ENCODE measurements around the gene TNS1. TPM values are rescaled to one million over a fixed set of nuclear protein-coding genes. Genes with fewer than 3 reads are reported as not detected.

TNS1 gene
- total and polyA plus RNA-seq, 2 experiments from 2014 or later = 16.2 to 27.6 TPM

- Histone ChIP-seq H3K36me3 (replicated peaks; ENCODE audit: insufficient read depth, low read depth) (no peaks in the 10 kb centered on the region), H3K4me1 (ENCODE audit: insufficient read depth) (no peaks in the 10 kb centered on the region), H3K9me3 (ENCODE audit: low read depth) (no peaks in the 10 kb centered on the region), H2AFZ (no peak overlapping the region), H3K27me3 (no peaks in the 10 kb centered on the region), H4K20me1 (ENCODE audit: insufficient read depth, poor library complexity, severe bottlenecking) (no peaks in the 10 kb centered on the region), H3K4me2 (no peak overlapping the region), H3K9me2 (replicated peaks; ENCODE audit: insufficient read depth) (no peaks in the 10 kb centered on the region), H3K79me2 (no peaks in the 10 kb centered on the region), H3K27ac (no peak overlapping the region), H3K4me3 (no peak overlapping the region)
- 95% methylated on average over 5 of the region's 5 CpGs for WGBS (ENCODE audit: low lambda C conversion rate, missing lambda C conversion rate)
- TF ChIP-seq, protein P1, sequence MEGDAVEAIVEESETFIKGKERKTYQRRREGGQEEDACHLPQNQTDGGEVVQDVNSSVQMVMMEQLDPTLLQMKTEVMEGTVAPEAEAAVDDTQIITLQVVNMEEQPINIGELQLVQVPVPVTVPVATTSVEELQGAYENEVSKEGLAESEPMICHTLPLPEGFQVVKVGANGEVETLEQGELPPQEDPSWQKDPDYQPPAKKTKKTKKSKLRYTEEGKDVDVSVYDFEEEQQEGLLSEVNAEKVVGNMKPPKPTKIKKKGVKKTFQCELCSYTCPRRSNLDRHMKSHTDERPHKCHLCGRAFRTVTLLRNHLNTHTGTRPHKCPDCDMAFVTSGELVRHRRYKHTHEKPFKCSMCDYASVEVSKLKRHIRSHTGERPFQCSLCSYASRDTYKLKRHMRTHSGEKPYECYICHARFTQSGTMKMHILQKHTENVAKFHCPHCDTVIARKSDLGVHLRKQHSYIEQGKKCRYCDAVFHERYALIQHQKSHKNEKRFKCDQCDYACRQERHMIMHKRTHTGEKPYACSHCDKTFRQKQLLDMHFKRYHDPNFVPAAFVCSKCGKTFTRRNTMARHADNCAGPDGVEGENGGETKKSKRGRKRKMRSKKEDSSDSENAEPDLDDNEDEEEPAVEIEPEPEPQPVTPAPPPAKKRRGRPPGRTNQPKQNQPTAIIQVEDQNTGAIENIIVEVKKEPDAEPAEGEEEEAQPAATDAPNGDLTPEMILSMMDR (IDR thresholded peaks at IDR 0.05; ENCODE audit: poor library complexity) = no peak
- no peak for TF ChIP-seq EZH2phosphoT487 (IDR thresholded peaks at IDR 0.05; ENCODE audit: low read depth, severe bottlenecking, unreplicated experiment)
- TF ChIP-seq EZH2 (IDR thresholded peaks at IDR 0.05; ENCODE audit: borderline replicate concordance) = no peak
- no peak for DNase-seq (ENCODE audit: low spot score)
Observed at GRCh38 chr2:217889656-217890055, 113.1 kb downstream of the TNS1 start.

DNA sequence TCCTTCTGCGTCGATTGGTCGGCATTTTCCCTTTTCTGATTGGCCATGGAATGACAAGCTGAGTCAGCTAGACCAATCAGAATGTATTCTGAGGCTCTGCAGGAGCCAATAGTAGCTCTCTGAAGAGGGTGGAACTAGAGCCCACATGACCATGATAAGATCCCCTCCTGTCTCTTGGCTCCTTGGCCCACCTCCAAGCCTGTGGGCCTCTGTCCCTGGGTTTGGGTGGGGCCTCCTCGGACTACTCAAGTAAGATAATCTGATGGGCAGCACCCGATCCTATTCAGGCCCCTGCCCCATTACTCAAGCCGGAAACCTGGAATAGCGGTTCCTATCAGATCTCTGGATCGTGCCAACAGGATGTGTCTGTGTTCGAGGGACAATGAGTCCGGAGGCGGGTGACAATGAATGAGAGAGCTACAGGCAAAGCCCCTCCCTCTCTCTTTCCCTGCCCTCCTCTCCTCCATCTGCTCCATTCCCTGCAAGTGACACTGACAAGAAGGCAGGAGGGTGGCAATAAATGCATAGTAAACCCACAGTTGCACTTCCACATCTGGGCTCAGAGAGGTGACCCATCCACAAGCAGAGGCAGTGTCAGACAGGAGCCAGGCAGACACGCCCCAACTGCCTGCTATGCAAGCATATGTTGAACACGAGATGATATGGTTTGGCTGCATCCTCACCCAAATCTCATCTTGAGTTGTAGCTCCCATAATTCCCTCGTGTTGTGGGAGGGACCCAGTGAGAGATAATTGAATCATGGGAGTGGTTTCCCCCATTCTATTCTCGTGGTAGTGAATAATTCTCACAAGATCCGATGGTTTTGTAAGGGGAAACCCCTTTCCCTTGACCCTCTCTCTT lies 114.7 kb downstream of the TNS1 start:
- H3K36me3 ChIP-seq (replicated peaks; ENCODE audit: insufficient read depth, low read depth) = no peaks in the 10 kb centered on the region
- H3K4me3 ChIP-seq = no peak overlapping the region

DNA sequence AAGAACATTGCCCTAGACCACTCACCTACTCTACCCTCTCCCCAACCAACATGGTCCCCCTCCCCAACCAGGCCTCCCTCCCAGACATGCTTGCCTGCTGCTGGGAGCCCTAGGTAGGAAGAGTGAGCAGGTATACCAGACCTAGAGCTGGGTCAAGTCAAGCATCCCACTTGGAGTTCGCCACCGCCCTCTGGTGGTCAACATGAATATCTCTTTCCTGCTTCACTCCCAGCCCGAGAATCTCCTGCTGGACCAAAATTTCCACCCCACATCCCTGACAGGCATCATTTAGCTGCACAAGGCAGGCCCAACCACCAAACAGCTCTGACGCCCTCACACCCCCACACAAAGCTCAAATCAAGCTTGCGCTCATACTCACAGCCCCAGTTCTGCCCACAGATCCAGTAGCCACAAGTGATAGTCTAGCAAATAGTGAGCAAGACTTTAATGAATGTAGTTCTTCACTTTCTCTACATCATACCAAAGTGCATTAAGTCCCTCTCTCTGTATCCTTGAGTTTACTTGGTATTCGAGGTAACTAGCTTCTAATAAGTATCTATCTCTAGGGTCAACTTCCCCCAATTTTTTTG lies 116.0 kb downstream of the TNS1 start:
- Histone ChIP-seq H3K36me3 (replicated peaks; ENCODE audit: insufficient read depth, low read depth) (no peaks in the 10 kb centered on the region), H2AFZ (no peak overlapping the region), H3K79me2 (no peaks in the 10 kb centered on the region), H3K4me1 (ENCODE audit: insufficient read depth) (no peaks in the 10 kb centered on the region), H3K27me3 (no peaks in the 10 kb centered on the region), H3K27ac (no peak overlapping the region), H3K9me3 (ENCODE audit: low read depth) (no peaks in the 10 kb centered on the region), H3K4me2 (no peak overlapping the region), H3K9me2 (replicated peaks; ENCODE audit: insufficient read depth) (no peaks in the 10 kb centered on the region), H3K4me3 (no peak overlapping the region), H4K20me1 (ENCODE audit: insufficient read depth, poor library complexity, severe bottlenecking) (no peaks in the 10 kb centered on the region)
- WGBS (ENCODE audit: low lambda C conversion rate, missing lambda C conversion rate) = 22% methylated on average over 6 of the region's 6 CpGs
- peak; percentile 90 for DNase-seq (ENCODE audit: low spot score)
- TF ChIP-seq EZH2 (IDR thresholded peaks at IDR 0.05; ENCODE audit: borderline replicate concordance) (no peak), EZH2phosphoT487 (IDR thresholded peaks at IDR 0.05; ENCODE audit: low read depth, severe bottlenecking, unreplicated experiment) (no peak)
- TF ChIP-seq, protein P1 (IDR thresholded peaks at IDR 0.05; ENCODE audit: poor library complexity) = peak; percentile 74

More for the DNA sequence above, 114.7 kb downstream of the TNS1 start:
- TF ChIP-seq EZH2 (IDR thresholded peaks at IDR 0.05; ENCODE audit: borderline replicate concordance) = no peak
- TF ChIP-seq, protein P1 (IDR thresholded peaks at IDR 0.05; ENCODE audit: poor library complexity) = no peak
- no peak for TF ChIP-seq EZH2phosphoT487 (IDR thresholded peaks at IDR 0.05; ENCODE audit: low read depth, severe bottlenecking, unreplicated experiment)
- 82% methylated on average over 16 of the region's 16 CpGs for WGBS (ENCODE audit: low lambda C conversion rate, missing lambda C conversion rate)
- Histone ChIP-seq H3K4me2 (no peak overlapping the region), H3K27ac (no peak overlapping the region), H4K20me1 (ENCODE audit: insufficient read depth, poor library complexity, severe bottlenecking) (no peaks in the 10 kb centered on the region), H3K27me3 (no peaks in the 10 kb centered on the region), H3K9me3 (ENCODE audit: low read depth) (no peaks in the 10 kb centered on the region), H3K9me2 (replicated peaks; ENCODE audit: insufficient read depth) (no peaks in the 10 kb centered on the region), H3K4me1 (ENCODE audit: insufficient read depth) (no peaks in the 10 kb centered on the region), H2AFZ (no peak overlapping the region), H3K79me2 (no peaks in the 10 kb centered on the region)
- DNase-seq (ENCODE audit: low spot score) = no peak

Measured in hepatocyte (in vitro differentiated cells).